Loucy (cell line): Measurements from ENCODE around the gene TCF15.

Experiments
- H2AFZ ChIP-seq: fragments of 200-600 bp; sonication (generic); 2 replicates; pipeline ENCODE4 v1.6.0; 2016; ENCODE audit warnings: antibody characterized with exemption, mild to moderate bottlenecking, low read length, moderate library complexity
- H3F3A ChIP-seq: fragments of 200-600 bp; 2 replicates; pipeline ENCODE4 v1.6.0; 2016; ENCODE audit warnings: antibody characterized with exemption, low read depth, mild to moderate bottlenecking
- H3K27me3 ChIP-seq: fragments of 200-600 bp; sonication (generic); 2 replicates; pipeline ENCODE4 v1.6.1; 2014; ENCODE audit warnings: low read length, mild to moderate bottlenecking; ENCODE audit not compliant: insufficient read depth, poor library complexity, severe bottlenecking
- H3K36me3 ChIP-seq: fragments of 200-600 bp; sonication (generic); 2 replicates; pipeline ENCODE4 v1.6.1; 2016; ENCODE audit warnings: low read length; ENCODE audit not compliant: insufficient read depth
- H3K4me1 ChIP-seq: fragments of 200-600 bp; sonication (generic); 2 replicates; pipeline ENCODE4 v1.5.1; 2014; ENCODE audit warnings: low read length, mild to moderate bottlenecking; ENCODE audit not compliant: insufficient read depth, poor library complexity, severe bottlenecking
- H3K4me2 ChIP-seq: fragments of 200-600 bp; sonication (generic); 2 replicates; pipeline ENCODE4 v1.6.0; 2014; ENCODE audit warnings: antibody characterized with exemption, low read length, low read depth, mild to moderate bottlenecking; ENCODE audit not compliant: poor library complexity, severe bottlenecking
- H3K4me3 ChIP-seq: fragments of 200-600 bp; sonication (generic); 2 replicates; pipeline ENCODE4 v1.5.1; 2014; ENCODE audit warnings: low read length, mild to moderate bottlenecking, mixed read lengths; ENCODE audit not compliant: poor library complexity, severe bottlenecking
- H3K79me2 ChIP-seq: fragments of 200-600 bp; sonication (generic); 2 replicates; pipeline ENCODE4 v1.6.1; 2014; ENCODE audit warnings: low read length; ENCODE audit not compliant: insufficient read depth
- H3K9ac ChIP-seq: fragments of 200-600 bp; sonication (generic); 2 replicates; pipeline ENCODE4 v1.6.0; 2014; ENCODE audit warnings: mild to moderate bottlenecking, low read depth, low read length, moderate library complexity; ENCODE audit not compliant: poor library complexity, severe bottlenecking
- H3K9me2 ChIP-seq: fragments of 200-600 bp; sonication (generic); replicated peaks from 2 replicates; pipeline ENCODE4 v1.6.1; 2016; ENCODE audit warnings: low read depth, low read length, mixed read lengths
- H3K9me3 ChIP-seq: fragments of 200-600 bp; sonication (generic); 2 replicates; pipeline ENCODE4 v1.6.1; 2014; ENCODE audit warnings: mild to moderate bottlenecking, antibody characterized with exemption, low read length, low read depth; ENCODE audit not compliant: insufficient read depth
- H4K20me1 ChIP-seq: fragments of 200-600 bp; sonication (generic); 2 replicates; pipeline ENCODE4 v1.6.0; 2014; ENCODE audit warnings: antibody characterized with exemption, low read length, mild to moderate bottlenecking; ENCODE audit not compliant: insufficient read depth, poor library complexity, severe bottlenecking
- CTCF ChIP-seq: fragments of 200-600 bp; sonication (generic); conservative IDR thresholded peaks from 2 replicates; pipeline ENCODE4 v1.5.1; 2014; ENCODE audit warnings: mild to moderate bottlenecking, antibody characterized with exemption, low read length
- EZH2phosphoT487 ChIP-seq: fragments of 200-600 bp; IDR thresholded peaks from 2 replicates; pipeline ENCODE4 v1.6.1; 2018; ENCODE audit warnings: antibody characterized with exemption, mild to moderate bottlenecking, moderate library complexity, borderline replicate concordance

Gene TCF15

GRCh38 chr20:560680-561079, 49.4 kb downstream of the TCF15 start:
- H3K4me3 ChIP-seq, result no peak overlapping the region
- no peaks in the 10 kb centered on the region for H3K27me3 ChIP-seq
- no peaks in the 10 kb centered on the region for H4K20me1 ChIP-seq
- TF ChIP-seq EZH2phosphoT487 (no peak), CTCF (peak; percentile 35; the same call in 1 of the 2 replicates)
- peaks cover 8% of the 10 kb centered on the region for H3K4me1 ChIP-seq
- H3K79me2 ChIP-seq, result no peaks in the 10 kb centered on the region
- no peak overlapping the region for H3K9ac ChIP-seq
- no peaks in the 10 kb centered on the region for H3F3A ChIP-seq
- H2AFZ ChIP-seq, result no peak overlapping the region
- no peaks in the 10 kb centered on the region for H3K36me3 ChIP-seq
- H3K9me2 ChIP-seq, result no peaks in the 10 kb centered on the region
- H3K4me2 ChIP-seq, result no peak overlapping the region
- H3K9me3 ChIP-seq, result no peaks in the 10 kb centered on the region

GRCh38 chr20:558117-558516, 52.0 kb downstream of the TCF15 start:
- Histone ChIP-seq H3K9ac (no peak overlapping the region), H3K27me3 (no peaks in the 10 kb centered on the region), H3K4me1 (peaks cover 4% of the 10 kb centered on the region), H3K36me3 (no peaks in the 10 kb centered on the region), H4K20me1 (no peaks in the 10 kb centered on the region), H3K4me2 (no peak overlapping the region), H2AFZ (no peak overlapping the region), H3K9me3 (no peaks in the 10 kb centered on the region), H3K9me2 (no peaks in the 10 kb centered on the region), H3F3A (no peaks in the 10 kb centered on the region), H3K79me2 (no peaks in the 10 kb centered on the region), H3K4me3 (no peak overlapping the region)
- no peak for TF ChIP-seq CTCF
- TF ChIP-seq EZH2phosphoT487, result no peak

GRCh38 chr20:556984-557383, 53.1 kb downstream of the TCF15 start:
- Histone ChIP-seq H3F3A (no peaks in the 10 kb centered on the region), H3K79me2 (no peaks in the 10 kb centered on the region), H2AFZ (no peak overlapping the region), H3K36me3 (no peaks in the 10 kb centered on the region), H3K4me3 (no peak overlapping the region), H3K9me2 (no peaks in the 10 kb centered on the region), H3K9ac (no peak overlapping the region), H3K27me3 (no peaks in the 10 kb centered on the region), H3K9me3 (no peaks in the 10 kb centered on the region), H3K4me2 (no peak overlapping the region), H4K20me1 (no peaks in the 10 kb centered on the region), H3K4me1 (no peaks in the 10 kb centered on the region)
- TF ChIP-seq CTCF (no peak), EZH2phosphoT487 (no peak)
